ENCODE results near the gene STRBP.
"Not testable (repeated sequence)": the region's sequence is repeated elsewhere in the genome, so short reads cannot be mapped to it uniquely, and the experiment has no call there.

The STRBP gene

DNA sequence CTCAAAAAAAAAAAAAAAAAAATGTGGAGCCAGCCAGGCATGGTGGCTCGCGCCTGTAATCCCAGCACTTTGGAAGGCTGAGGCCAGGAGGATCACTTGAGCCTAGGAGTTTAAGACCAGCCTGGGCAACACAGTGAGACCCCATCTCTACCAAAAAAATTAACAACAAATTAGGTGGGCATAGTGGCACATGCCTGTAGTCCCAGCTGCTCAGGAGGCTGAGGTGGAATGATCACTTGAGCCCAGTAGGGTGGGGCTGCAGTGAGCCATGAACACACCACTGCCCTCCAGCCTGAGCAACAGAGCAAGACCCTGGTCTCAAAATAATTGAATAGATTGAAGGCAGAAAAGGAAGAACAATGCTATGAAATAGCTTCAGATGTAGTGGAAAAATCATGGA, 82.4 kb downstream of the STRBP start:
- not testable (repeated sequence) for DNase-seq

GRCh38 chr9:123176949-123177348, 91.4 kb downstream of the STRBP start:
- DNase-seq: no peak

DNA sequence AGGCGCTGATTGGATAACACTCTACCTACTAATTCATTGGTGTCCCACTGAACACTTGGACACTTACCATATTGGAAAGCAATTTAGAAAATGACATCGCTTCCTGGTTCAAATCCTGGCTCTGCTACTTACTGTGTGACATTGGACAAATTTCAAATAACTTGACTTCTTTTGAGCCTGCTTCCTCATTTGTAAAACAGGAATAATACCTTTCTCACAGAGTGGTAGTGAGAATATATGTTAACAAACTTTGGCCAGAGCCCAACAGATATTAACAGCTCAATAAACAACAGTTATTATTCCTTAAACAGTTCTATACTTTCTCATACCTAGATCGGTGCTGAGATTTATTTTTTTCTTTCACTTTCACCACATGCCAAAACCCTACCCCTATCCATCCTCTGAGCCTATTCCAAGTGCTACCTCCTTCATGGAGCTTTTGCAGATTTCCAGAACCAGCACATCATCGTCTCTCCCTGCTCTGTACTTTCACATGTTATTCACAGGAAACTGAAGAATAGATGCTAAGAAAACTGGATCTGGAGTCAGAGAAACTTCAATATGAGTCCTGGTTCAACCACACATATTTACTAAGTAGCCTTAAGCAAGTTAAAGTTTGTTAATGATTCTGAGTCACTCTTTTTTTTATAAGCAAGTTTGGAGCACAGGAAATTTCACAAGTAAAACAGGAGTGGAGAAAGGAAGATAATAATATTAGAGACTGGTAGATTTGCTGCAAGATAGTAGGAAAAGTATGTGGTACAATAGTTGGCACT, 92.3 kb downstream of the STRBP start:
- DNase-seq: no peak

GRCh38 chr9:123174887-123175518, 93.4 kb downstream of the STRBP start:
- no peak for DNase-seq

DNA sequence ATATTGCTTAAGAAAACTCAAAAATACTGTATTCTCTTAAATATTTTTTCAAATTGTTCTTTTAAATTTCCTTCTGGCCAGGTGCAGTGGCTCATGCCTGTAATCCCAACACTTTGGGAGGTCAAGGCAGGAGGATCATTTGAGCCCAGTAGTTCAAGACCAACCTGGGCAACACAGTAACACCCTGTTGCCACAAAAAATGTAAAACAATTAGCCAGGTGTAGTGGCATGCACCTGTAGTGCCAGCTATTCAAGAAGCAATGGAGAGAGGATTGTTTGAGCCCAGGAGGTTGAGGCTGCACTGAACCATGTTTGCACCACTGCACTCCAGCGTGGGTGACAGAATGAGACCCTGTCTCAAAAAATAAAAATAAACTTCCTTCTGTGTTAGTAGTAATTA, 94.3 kb downstream of the STRBP start:
- DNase-seq: no peak

GRCh38 chr9:123169926-123170325, 98.5 kb downstream of the STRBP start:
- no peak for DNase-seq

- no peak for DNase-seq
Measured at GRCh38 chr9:123168586-123168985, 99.8 kb downstream of the STRBP start.

DNA sequence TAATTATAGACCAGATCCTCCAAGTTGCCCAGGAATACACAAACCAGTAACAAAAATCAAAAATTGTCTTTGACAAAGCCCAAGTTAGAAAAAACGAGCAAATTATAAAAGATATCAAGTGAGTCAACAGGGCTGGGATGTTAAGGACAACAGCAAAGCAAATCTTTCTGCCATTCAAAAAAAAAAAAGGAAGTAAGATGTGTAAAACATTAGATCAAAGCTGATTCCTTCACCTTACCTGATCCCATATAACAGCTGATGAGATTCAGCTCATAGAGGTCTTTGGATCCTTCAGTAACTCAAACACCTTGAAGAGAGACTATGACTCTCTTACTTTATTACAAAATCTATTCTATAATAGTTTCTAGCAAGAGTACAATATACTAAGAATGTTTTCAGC, 100.9 kb downstream of the STRBP start:
- no peak for DNase-seq

- DNase-seq: no peak
Measured at GRCh38 chr9:123165813-123166212, 102.6 kb downstream of the STRBP start.

DNA sequence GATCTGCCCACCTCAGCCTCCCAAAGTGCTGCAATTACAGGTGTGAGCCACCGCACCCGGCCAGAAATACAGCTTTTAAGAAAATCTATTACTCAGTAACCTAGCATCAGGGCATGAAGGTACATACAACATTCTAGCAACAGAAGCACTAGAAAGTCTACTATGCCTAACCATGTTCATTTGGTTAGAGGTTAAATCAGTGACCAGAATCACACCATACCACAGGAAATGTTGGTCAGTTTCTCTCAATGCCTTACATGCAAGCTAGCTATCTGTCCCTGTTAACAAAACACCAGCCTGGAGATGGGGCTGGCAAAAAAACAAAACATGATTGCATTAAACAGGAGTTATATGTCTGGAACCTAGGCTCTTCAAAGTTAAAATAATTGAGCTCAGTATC, 104.1 kb downstream of the STRBP start:
- no peak for DNase-seq

- DNase-seq: no peak
Measured at GRCh38 chr9:123162791-123163345, 105.5 kb downstream of the STRBP start.

GRCh38 chr9:123162360-123162759, 106.0 kb downstream of the STRBP start:
- no peak for DNase-seq

- DNase-seq: no peak
Measured at GRCh38 chr9:123157221-123157620, 111.2 kb downstream of the STRBP start.

DNA sequence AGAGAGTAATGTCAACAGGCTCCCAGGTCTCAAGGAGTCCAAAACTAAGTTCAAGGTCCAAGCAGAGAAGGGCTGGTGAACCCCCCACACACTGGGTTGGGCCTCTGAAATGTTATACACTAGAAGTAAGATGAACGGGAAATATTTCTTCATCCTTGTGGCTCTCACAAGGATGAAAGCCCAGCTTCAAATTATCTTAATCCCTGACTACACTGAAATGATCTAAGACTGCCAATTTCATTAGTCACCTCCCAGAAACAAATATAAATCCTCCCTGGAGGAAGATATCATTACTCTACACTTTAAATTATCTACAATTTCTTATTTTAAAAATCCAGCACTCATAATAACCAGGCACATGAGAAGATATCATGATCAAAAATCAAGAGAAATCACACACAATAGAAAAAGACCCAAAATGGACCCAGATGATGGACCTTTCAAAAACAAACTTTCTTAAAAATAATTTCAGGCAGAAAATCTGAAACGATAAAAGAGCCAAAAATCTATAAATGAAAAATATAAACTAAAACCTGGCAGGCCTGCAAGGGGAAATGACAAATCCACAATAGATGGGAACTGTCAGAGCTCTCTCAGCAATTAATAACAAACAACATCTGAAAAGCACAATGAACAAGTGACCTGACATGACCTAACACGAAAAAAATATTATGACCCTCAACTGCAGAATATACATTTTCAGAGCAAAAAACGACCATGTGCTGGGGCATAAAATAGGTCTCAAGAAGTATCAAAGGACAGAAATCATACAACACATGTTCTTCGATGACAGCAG, 117.5 kb downstream of the STRBP start:
- no peak for DNase-seq

DNA sequence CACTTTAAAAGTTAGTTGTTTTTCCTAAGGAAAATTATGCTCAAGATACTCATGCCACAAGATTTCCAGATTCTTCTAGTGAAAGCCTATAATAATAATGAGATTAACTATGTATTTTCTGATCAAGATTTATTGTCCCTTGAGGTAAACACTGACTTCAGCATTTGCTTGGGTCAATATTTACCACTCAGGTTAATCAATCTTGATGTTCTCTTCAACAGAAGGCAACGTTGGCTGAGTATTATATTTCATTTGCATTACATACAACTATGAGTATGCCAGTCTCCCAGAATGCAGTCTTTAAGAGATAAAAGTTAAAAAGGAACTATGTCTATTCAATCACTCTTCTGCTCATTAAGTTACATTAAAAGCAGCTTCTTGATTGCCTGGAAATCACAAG, 119.3 kb downstream of the STRBP start:
- DNase-seq: no peak

GRCh38 chr9:123138163-123138562, 130.2 kb downstream of the STRBP start:
- no peak for DNase-seq

DNA sequence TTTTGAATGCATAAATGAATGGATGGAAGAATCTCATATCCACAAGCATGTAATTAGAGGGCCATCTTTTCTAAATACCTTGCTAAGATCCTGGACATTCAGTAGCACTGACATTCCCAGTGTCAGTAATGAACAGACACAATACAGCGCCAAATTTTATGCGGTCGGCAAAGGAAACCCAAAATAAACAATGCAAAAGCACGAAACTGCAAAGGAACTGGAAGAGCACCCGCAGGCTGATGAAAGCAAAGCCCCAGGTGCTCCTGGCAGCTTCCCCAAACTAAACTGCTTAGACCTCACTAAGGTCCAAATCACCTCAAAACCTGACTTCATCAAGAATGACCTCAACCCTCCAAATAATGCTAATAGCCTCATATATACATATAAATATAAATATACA, 133.0 kb downstream of the STRBP start:
- DNase-seq: no peak

DNA sequence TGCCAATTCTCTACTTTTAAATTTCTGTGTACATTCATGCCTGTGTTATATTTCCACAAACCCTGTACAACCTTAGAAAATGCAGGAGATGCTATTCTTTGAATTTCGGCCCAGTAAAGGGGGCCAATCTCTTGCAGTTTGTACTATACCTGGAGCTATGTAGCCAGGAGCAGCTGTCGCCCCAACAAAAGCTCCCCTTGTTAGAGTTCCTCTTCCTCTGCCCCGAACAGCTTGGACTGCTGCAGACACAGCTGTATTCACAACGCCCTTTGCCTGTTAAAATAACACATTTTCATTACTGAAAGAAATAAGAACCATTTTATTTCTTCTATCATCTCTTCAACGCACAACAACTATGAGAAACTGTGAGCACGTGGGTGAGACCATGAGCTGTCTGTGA, 135.7 kb downstream of the STRBP start:
- DNase-seq: no peak

DNA sequence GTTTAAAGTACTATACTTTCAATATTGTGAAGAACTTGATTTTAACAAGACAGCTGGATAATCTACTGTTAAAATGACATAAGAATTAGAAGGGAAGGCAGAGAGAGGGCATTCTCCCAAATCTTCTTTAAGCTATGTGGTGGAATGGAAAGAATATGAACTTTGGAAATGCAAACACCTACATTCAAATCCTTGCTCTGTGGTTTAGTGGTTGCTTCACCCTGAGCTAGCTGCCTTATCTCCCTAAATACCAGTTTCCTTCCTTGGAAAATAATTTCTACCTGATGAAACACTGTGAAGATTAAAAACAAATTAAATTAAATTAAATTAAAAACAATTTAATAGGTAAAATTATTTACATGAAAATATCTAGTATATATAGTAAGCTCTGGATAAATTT, 136.4 kb downstream of the STRBP start:
- no peak for DNase-seq

DNA sequence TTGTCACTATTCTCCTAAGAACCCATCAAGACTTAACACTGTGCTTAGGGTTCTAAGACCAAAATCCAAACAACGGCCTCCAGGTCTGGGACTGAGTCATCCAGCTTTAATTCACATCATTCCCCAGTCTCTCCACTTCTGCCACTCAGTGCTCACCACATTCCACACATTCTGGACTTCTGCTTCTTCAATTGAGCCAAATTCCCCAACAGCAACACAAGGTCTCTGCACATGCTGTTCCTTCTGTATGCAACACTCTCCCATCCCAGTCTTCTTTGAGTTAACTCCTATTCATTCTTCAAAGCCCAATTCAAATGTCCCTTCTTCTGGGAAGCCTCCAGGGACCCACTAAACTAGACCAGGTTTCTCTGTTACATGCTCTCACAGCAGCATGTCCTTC, 137.1 kb downstream of the STRBP start:
- no peak for DNase-seq

- no peak for DNase-seq
Measured at GRCh38 chr9:123129423-123129822, 139.0 kb downstream of the STRBP start.

DNA sequence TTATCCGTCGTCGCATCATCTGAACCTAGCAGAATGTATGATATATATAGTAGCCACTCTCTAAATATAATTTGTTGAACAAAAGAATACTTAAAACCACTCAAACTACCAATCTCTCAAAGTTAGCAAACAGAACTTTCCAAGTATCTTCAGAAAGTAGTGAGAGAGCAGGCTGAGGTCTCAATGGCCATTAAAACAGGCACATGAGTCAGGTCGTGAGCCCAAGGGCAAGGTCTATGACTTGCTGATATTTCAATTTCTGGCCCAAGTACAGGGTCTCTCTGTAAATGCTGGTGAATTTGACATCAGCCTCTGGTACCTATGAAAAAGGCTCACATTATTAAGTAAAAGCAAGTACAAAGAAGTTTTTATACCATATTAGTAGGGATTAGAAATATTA, 139.8 kb downstream of the STRBP start:
- DNase-seq: no peak

- DNase-seq: no peak
Measured at GRCh38 chr9:123127512-123128075, 140.8 kb downstream of the STRBP start.
